Measurements from ENCODE around the gene ACTG2.
"Not testable (repeated sequence)": the region's sequence is repeated elsewhere in the genome, so short reads cannot be mapped to it uniquely, and the experiment has no call there.

ACTG2 gene

GRCh38 chr2:73870084-73870483 lies 22.7 kb upstream of the ACTG2 start:
- no peak for TF ChIP-seq CTCF (IDR thresholded peaks at IDR 0.05)
- no peak overlapping the region for H3K27ac ChIP-seq

DNA sequence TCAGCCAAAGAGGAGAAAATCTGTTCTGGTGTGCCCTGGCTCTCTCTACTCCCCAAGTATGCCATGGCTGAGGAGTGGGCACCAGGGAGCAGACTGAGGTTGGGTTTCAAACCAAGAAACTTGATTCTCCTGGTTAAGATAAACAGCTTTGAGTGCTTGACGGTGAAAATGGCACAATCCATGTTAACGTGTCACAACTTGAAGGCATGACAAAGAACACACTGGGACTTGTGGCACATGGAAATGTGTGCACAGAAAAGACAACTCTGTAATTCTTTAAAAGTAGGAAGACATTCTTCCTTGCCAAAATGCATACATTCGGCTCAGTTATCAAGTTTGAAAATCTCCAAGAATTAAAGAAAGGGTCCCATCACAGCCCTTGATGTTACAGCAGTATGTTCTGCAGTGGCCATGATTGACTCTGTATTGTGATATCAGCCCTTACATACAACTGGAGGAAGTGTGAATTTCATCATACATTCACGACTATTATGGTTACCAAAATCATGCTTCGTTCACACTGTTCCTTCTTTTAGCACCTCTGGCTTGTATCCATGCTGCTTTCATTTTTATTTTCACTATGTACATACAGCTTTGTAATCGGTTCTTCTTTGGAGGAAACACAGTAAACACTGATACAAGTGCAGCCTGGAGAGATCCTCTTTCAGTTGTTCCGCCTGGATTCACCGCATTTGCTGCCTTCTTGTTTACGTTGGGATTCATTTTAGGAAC lies 15.6 kb upstream of the ACTG2 start:
- H3K4me1 ChIP-seq (ENCODE audit: control insufficient read depth in 1 of 2, insufficient read depth in 1 of 2, low read depth in 1 of 2, low read length in 1 of 2) = peaks cover 9 to 12% of the 10 kb centered on the region in 2 experiments
- peak overlapping the region; percentile 66 for H3K27ac ChIP-seq
- H3K27me3 ChIP-seq = no peaks in the 10 kb centered on the region
- H3K36me3 ChIP-seq = peaks cover 4% of the 10 kb centered on the region
- H3K9me3 ChIP-seq = no peaks in the 10 kb centered on the region
- no peak for TF ChIP-seq CTCF (IDR thresholded peaks at IDR 0.05)
- H3K4me3 ChIP-seq (ENCODE audit: low read depth in 1 of 2, low read length in 1 of 2) = no peak overlapping the region

More at GRCh38 chr2:73870084-73870483, 22.7 kb upstream of the ACTG2 start:
- no peaks in the 10 kb centered on the region for H3K4me1 ChIP-seq (ENCODE audit: control insufficient read depth in 1 of 2, insufficient read depth in 1 of 2, low read depth in 1 of 2, low read length in 1 of 2)
- H3K9me3 ChIP-seq = no peaks in the 10 kb centered on the region
- no peaks in the 10 kb centered on the region for H3K27me3 ChIP-seq
- peaks cover 31% of the 10 kb centered on the region for H3K36me3 ChIP-seq
- H3K4me3 ChIP-seq (ENCODE audit: low read depth in 1 of 2, low read length in 1 of 2) = no peak overlapping the region

GRCh38 chr2:73877984-73878383 lies 14.8 kb upstream of the ACTG2 start:
- peaks cover 9 to 12% of the 10 kb centered on the region in 2 experiments for H3K4me1 ChIP-seq (ENCODE audit: control insufficient read depth in 1 of 2, insufficient read depth in 1 of 2, low read depth in 1 of 2, low read length in 1 of 2)
- H3K27me3 ChIP-seq; H3K36me3 ChIP-seq; H3K4me3 ChIP-seq (ENCODE audit: low read depth in 1 of 2, low read length in 1 of 2); H3K9me3 ChIP-seq: not testable (repeated sequence)
- H3K27ac ChIP-seq = peak overlapping the region; percentile 66

DNA sequence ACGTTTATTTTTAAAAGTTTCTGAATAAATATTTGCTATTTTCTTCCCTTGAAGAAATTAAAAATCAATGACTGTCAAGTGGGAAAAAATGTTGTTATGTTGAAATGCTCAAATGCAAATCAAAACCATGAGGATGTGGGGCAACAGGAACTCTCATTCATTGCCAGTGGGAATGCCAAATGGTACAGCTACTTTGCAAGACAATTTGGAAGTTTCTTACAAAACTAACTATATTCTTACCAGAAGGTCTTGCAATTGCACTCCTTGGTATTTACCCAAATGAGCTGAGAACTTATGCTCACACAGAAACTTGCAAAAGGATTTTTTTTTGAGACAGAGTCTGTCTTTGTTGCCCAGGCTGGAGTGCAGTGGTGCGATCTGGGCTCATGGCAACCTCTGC lies 7.4 kb upstream of the ACTG2 start:
- Histone ChIP-seq H3K4me3 (ENCODE audit: low read depth in 1 of 2, low read length in 1 of 2) (no peak overlapping the region), H3K27ac (no peak overlapping the region), H3K36me3 (no peaks in the 10 kb centered on the region), H3K4me1 (ENCODE audit: control insufficient read depth in 1 of 2, insufficient read depth in 1 of 2, low read depth in 1 of 2, low read length in 1 of 2) (no peaks in the 10 kb centered on the region), H3K27me3 (peaks cover 5% of the 10 kb centered on the region), H3K9me3 (no peaks in the 10 kb centered on the region)
- no peak for TF ChIP-seq CTCF (IDR thresholded peaks at IDR 0.05)

GRCh38 chr2:73886357-73886756 lies 6.5 kb upstream of the ACTG2 start:
- Histone ChIP-seq H3K27me3 (peaks cover 5% of the 10 kb centered on the region), H3K27ac (no peak overlapping the region), H3K4me1 (ENCODE audit: control insufficient read depth in 1 of 2, insufficient read depth in 1 of 2, low read depth in 1 of 2, low read length in 1 of 2) (no peaks in the 10 kb centered on the region), H3K36me3 (no peaks in the 10 kb centered on the region), H3K9me3 (no peaks in the 10 kb centered on the region), H3K4me3 (ENCODE audit: low read depth in 1 of 2, low read length in 1 of 2) (no peak overlapping the region)
- TF ChIP-seq CTCF (IDR thresholded peaks at IDR 0.05) = no peak

- not testable (repeated sequence) for H3K4me3 ChIP-seq (ENCODE audit: low read depth in 1 of 2, low read length in 1 of 2); H3K9me3 ChIP-seq; H3K36me3 ChIP-seq; H3K27ac ChIP-seq; H3K4me1 ChIP-seq (ENCODE audit: control insufficient read depth in 1 of 2, insufficient read depth in 1 of 2, low read depth in 1 of 2, low read length in 1 of 2); H3K27me3 ChIP-seq
Observed at GRCh38 chr2:73887596-73888353, 5.0 kb upstream of the ACTG2 start.

Measured in neutrophil (primary cell).